ENCODE results near the gene KCNQ1.

DNA sequence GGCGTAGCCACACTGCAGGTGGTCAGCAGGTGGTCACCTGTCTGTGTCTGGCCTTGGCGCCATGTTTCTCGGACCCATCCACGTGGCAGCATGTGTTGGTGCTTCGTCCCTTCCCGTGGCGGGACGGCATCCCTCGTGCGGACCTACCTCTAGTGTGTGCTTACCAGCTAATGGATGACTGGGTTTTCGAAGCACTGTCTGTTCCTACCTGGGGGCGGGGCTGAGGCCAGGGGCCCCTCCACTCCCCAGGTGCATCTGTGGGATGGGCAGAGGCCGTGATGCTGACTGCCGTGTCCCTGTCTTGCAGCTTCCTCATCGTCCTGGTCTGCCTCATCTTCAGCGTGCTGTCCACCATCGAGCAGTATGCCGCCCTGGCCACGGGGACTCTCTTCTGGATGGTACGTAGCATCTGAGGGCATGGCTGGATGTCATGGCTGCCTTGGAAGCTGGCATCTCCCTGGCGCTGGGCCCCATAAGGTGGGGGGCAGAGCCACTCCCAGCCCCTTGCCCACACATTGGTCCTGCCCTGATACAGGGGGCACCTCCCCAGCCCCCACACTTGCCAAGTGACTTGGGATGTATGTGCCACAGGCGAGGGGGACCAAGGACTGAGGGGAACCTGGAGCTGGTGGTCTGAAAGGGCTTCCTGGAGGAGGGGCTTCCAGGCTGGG is 82.9 kb downstream of the KCNQ1 start:
- TF ChIP-seq, protein P1, sequence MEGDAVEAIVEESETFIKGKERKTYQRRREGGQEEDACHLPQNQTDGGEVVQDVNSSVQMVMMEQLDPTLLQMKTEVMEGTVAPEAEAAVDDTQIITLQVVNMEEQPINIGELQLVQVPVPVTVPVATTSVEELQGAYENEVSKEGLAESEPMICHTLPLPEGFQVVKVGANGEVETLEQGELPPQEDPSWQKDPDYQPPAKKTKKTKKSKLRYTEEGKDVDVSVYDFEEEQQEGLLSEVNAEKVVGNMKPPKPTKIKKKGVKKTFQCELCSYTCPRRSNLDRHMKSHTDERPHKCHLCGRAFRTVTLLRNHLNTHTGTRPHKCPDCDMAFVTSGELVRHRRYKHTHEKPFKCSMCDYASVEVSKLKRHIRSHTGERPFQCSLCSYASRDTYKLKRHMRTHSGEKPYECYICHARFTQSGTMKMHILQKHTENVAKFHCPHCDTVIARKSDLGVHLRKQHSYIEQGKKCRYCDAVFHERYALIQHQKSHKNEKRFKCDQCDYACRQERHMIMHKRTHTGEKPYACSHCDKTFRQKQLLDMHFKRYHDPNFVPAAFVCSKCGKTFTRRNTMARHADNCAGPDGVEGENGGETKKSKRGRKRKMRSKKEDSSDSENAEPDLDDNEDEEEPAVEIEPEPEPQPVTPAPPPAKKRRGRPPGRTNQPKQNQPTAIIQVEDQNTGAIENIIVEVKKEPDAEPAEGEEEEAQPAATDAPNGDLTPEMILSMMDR (IDR thresholded peaks at IDR 0.05), result no peak
- TF ChIP-seq POLR2AphosphoS5 (IDR thresholded peaks at IDR 0.05), result no peak

Data from upper lobe of left lung (tissue), 4 donors.